HG02840 (cell line): ENCODE measurements around the gene P4HA3.

Source experiments
- ATAC-seq: cut with Tn5 transposase; IDR thresholded peaks from one replicate; pipeline ENCODE4 v1.9.1; 2021; ENCODE audit warnings: mild to moderate bottlenecking, moderate library complexity, moderate number of reproducible peaks; ENCODE audit not compliant: unreplicated experiment, low FRiP score

Gene P4HA3

DNA sequence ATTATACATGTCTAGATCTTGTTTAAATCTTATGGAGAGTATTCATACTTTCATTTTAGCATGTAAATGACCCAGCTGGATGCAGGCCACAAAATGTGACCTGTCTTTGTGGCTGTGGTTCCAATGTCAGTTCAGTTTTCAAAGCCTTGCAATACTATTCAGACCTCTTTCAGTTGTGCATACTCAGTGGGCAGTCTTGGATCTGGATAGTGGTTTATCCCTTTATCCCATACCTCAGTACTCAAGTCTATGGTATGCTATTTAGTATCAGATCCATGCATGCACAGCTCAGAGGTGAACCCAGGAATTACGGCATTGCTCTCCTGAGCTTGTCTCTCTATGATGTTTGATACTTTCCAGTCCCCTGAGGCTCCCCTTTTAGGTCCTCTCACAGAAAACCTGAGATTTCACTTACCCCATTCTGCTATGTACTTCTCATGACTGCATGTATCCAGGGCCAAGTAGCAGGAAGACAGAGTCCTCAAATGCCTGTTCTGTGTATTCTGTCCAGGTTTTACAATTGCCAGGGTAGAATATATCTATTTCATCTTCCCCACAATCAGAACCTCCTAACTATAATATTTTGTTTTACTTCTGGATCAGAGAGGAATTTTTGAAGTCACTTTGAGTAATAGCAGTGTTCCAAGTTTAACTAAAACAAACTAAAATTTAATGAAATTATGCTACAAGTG, 6.9 kb upstream of the P4HA3 start:
- no peak for ATAC-seq

DNA sequence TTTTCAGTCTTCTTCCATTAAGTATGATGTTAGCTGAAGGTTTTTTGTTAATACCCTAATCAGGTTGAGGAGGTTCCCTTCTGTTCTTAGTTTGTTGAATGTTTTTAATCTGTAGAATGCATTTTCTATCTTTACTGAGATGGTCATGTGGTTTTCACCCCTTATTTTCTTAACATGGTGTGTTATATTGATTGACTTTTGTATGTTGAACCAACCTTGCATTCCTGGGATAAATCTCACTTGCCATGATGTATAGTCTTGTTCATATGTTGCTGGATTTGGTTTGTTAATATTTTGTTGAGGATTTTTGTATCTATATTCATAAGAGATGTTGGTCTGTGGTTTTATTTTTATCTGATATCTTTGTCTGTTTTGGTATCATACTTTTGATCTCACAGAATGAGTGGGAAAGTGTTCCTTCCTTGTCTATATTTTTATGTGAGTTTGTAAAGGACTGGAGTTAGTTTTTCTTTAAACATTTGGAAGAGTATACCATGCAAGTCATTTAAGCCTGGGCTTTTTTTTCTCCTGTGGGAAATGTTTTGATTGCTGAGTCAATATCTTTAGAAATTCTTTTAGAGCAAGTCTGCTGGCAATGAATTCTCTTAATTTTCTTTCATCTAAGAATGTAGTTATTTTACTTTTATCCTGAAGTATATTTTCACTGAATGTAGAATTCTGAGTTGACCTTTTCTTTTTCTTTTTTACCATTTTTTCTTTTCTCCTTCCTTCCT, 5.5 kb upstream of the P4HA3 start:
- no peak for ATAC-seq

DNA sequence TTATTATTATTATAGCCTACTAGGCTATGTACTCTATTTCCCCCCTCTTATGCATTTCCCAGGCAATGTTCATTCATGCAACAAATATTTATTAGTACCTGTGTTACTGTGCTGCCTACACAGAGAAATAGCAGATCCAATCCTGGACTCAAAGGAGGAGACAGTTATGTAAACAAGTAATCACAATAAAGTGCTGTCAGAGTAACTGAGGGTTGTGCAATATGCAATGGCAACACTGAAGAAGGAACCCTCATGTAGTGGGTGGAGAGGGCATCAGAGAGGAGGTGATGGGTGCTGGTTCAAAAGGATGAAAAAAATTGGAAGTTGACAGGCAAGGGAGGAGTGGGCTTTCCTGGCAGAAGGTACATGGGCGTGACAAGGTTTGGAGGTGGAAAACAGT, 886 bp upstream of the P4HA3 start:
- no peak for ATAC-seq

DNA sequence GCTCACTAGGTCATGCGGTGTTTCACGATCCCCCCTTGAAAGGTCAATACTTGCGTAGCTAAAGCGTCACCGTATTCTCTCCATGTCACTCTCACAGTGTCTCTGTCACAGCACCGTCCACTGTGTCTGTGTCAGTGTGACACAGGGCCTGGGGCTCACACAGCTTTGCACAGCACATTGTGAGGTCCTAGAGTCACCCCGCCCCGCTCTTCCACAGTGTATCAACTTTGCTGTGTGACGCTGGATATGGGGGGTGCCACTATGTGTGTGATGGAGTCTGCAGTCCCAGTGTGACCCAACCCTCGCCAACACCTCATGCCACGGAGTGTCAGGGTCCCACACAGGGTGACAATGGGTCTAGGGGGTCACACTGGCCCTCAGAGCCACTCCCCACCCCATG, 583 bp downstream of the P4HA3 start:
- ATAC-seq: no peak

DNA sequence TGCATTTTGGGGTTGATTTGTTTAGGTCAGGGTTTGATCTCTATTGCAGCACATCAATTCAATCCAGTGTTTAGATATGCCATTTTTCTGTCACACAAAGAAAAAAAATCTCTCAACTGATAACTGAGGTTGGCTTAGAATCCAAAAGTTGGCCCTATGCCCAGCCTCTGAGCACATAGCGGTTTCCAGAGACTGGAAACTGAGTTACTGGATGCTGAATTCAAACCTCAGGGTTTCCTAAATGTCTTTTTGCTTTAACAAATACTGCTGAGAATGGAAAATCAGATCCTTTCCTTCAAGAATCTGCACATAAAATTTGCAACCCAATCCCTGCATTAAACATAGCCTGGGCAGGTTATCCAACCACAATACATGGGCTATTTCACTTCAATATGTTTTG, 4.0 kb downstream of the P4HA3 start:
- ATAC-seq: no peak

DNA sequence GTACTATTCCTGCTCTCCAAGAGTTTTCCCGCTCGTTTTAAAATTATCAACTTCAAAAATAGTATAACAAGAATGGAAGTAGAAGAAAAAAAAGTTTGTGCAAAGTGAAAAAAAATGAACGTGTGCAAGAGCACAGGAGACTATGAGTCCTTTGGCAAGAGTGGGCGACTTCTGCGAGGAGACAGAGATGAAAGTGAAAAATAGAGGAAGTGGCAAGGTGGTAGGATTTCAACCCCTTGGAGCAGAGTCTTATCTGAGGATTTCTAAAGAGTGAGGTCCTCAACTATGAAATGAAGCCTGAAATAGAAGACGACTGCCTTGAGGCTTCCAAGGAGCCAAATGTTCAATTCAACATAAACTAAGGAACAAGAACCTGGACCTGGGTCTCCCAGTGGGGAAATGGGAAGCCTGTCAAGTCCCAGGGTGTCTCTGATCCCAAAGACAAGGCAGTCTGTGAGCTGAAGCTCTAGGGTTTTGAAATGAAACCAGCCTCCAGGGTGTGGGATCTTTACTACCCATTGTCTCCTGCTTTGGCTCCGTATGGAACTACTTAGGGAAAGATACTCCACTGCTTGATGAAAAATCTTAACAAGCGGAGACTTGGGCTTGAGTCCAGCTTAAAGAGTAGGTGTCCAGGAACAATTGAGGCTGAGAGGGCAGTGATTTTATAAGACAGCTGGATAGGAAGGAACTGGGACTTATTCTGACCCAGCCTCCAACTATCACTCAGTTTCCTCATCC, 4.8 kb downstream of the P4HA3 start:
- ATAC-seq: no peak

DNA sequence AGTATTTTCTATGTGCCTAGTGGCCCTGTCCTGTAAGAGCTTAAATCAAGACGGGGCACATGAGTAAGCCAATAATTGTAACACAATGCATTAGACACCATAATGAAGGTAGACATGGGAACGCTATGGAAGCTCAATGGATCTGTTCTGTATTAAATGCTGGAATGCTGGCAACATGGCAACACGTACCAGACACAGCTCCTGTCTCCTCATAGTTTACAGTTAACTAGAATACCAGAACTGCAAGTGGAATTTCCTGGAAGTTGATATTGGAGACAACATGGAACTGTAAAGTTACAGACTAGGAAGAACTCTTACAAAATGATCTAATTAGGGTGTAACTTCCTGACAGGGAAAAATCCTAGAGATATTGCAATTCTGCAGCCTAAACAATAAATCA, 12.4 kb downstream of the P4HA3 start:
- no peak for ATAC-seq

DNA sequence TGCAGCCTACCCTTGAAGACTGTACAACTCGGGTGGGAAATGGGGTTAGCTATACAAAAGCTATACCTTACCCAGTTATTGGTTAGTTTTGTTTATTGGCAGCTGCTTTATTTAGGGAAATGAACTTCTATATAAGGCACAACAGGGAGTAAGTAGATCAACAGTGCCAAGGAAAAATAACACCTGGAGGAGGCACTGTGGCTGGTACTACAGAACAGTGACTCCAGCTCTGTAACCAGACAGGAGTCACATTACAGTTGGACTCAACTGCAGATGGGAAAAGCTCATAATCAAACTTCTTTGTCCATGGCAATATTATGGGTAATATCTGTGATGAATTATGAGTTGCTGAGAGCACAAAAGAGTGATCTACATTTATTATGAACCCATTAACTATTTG, 14.0 kb downstream of the P4HA3 start:
- no peak for ATAC-seq

DNA sequence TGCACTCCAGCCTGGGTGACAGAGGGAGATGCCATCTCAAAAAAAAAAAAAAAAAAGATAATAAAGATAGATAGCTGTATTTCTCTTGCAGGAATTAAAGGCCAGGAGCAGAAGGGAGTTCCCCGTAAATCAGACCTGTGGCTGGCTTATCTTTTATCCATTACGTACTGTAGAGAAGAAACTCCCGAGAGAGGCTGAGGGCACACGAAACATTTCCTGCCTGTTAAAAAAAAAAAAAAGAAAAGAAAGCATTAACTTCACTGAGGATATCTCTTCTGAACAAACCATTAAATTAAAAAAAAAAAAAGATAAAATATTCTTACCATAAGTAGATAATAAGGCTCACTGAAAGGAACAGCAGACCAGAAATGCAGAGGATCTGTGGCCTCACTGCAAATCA, 22.5 kb downstream of the P4HA3 start:
- no peak for ATAC-seq

DNA sequence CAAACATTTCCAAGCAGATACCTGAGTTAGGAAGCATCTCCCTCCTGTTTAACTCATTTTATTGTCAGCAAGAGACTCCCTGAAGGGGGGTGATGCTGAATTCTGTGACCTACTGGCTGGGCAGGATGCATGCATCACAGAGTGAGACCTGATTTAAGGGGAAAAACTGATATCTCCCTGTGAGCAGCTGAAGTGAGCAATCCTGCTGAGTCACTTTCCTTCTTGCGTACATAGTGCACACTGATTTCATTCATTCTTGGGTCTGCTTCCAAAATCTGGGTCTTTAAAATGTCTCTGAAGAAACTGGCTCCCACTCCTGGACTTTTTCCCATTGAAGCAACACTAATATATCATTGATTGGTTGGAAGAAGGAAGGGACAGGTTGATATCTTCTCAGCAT, 23.3 kb downstream of the P4HA3 start:
- ATAC-seq: no peak

DNA sequence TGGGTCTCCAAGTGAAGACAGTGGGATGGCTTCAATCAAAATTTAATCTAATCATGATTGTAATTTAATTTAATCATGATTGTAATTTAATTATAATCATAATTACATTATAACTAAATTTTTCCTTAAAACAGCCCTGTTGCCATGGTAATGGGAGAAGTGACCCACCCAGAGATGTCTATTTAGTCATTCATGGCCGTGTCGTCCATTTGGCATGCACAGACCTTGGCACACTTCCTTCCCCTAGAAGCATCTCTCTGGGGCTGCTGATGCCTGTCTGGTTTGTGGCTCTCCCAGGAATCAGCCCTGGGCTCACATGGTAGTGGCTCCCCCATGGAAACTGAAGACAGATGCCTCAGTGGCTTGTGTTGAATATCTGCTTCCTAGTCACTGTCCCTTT, 27.0 kb downstream of the P4HA3 start:
- no peak for ATAC-seq

DNA sequence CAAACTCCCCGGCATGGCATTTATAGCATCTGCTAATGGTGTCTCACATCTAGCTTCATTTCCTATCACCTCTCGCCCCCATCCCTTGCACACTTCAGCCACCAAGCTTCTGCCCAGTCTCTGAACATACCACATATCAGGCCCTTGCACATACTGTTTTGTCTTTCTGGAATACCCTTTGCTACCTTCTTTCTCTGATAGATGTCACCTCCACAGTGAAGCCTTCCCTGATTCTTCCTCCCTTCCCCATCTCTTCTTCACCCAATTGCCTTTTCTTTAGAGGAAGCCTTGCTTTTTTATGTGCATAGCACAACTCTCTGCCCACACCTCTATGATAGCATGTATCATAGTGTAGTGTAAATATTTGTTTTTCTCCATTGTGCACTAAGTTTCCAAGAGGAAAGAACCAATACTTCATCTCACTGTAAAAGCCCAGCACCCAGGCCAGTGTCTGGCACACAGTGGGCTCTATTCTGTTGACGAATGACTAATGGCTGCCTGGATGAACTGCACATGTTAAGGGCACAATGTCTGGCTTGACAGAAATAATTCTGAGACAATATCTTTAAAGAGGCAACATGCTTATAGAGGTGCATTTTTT, 27.8 kb downstream of the P4HA3 start:
- ATAC-seq: no peak

DNA sequence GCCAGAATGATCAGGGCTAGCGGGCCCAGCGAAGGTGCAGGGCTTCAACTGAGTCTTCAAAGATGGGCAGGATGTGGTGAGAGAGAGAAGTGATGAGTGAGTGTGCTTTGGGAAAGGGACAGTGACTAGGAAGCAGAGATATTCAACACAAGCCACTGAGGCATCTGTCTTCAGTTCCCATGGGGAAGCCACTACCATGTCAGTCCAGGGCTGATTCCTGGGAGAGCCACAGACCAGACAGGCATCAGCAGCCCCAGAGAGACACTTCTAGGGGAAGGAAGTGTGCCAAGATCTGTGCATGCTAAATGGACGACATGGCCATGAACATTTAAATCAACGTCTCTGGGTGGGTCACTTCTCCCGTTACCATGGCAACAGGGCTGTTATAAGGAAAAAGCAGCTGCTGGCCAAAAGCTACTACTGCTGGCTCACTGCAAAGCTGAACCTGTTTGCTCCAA, 28.5 kb downstream of the P4HA3 start:
- ATAC-seq: no peak

DNA sequence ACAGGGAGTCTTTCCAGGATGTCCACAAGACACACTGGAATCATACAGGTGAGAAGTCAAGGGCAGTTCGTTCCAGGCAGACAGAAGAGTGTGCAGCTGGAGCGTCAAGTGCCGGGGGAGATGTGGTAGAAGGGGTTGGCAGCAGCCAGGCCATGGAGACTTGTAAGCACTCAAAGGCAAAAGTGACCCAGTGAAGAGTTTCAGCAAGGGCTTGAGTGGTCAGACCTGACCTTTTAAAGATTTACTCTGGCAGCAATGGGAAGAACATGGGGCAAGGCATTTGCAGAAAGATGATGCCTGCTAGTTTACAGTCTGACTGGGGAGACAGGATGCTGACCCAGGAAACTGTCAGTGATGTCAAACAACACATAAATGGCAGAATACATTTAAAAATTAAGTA, 29.0 kb downstream of the P4HA3 start:
- ATAC-seq: no peak

DNA sequence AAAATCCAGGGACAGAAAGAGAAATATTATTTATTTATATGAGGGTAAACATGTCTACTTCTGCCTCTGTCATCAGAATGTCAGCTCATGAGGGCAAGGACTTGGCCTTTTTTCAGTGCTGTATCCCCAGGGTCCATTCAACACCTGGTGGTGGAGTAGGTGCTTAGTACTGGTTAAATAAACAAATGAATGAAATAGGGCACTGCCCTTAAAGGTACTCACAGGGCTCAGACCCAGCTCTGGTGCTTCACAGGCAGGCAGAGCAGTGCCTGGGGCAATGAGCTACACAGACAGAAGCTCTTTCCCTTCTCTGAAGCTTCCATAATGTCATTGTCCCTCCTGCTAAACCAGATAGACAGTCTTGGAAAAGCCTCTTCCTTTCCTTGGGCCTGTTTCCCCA, 30.9 kb downstream of the P4HA3 start:
- no peak for ATAC-seq

DNA sequence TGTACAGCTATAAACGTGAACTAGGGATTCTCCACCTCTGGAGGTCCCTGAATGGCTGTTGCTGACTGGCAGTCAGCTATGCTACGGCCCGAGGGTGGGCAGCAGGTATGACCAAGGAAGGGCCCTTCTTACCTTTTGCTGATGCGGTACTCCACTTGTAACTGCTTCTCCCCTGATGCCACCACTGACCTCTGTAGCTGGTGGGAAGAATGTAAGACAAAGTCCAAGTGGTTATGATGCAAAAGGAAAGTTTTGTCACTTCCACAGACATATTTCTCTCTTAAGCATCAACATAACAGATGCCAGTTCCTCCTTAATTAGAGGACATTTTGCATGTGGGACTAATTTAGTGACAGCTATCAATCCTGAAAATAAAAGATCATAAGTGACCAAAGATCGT, 32.2 kb downstream of the P4HA3 start:
- ATAC-seq: no peak

DNA sequence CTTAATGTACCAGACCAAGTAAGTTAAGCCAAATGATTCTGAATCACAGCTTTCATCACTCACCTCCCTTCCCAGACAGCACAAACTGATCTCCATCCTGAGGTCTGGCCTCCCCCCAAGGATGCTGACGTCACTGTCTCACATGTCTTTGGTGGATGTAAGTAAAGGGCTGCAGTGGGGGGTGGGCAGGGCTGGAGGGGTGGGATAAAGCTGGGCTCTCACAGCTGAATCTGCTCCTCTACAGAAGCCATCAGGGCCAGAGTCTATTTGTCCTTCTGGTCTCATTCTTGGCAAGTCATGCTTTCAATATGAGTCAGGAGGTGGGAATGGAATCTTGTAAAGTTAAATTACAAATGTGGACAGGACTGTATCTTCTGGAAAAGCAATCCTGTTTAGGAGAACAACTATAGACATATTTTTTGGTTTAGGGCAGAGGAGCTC, 32.7 kb downstream of the P4HA3 start:
- ATAC-seq: no peak

DNA sequence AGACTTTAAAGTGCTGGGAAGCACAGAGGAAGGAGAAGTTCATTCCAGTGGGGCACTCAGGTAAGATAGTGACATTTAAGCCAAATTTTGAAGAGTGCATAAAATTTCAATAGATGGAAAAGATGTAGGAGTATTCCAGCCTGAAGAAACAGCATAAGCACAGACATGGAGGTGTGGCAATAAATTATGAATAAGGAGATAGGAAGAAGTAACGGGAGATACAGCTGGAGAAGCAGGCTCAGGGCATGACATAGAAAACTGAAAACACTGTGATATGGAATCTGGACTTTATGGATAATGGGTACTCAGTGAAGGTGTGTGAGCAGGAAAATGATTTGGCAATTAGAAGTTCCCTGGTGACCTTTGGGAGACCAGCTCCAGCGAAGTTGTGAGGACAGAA, 33.3 kb downstream of the P4HA3 start:
- ATAC-seq: no peak

DNA sequence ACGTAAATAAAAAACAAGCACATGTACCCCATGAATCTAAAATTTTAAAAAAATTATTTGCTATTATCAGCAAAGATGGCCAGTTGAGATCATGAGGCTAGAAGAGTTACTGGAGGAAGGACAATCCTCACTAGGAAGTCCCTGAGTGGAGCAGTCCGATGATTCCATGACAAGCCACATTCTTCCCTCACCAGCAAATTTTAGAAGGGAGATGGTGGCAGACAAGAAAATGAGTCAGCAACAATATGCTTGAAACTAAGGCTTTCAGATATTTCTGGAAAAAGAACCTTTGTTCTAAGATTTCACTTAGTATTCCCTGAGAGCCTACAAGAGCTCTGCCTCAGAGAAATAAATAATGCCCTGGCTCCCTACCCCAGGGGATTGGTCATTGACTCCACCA, 34.9 kb downstream of the P4HA3 start:
- no peak for ATAC-seq

DNA sequence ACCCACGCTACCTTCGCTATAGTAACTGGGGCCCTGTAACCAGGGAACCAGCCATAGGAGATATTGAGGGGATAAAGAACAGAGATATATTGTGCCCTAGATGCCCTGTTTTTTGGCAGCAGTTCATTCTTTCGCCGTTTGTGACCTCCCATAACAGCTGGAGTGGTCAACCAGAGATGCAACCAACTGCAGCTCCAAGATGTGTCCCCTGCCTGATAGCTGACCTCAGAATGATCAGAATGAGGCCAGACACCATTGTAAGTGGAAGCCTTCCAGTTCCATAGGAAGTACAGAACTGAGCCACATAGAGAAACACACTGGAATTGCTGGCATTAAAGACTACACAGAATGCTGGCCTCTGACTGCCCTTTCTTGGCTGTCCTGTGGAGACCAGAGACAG, 39.2 kb downstream of the P4HA3 start:
- ATAC-seq: no peak

DNA sequence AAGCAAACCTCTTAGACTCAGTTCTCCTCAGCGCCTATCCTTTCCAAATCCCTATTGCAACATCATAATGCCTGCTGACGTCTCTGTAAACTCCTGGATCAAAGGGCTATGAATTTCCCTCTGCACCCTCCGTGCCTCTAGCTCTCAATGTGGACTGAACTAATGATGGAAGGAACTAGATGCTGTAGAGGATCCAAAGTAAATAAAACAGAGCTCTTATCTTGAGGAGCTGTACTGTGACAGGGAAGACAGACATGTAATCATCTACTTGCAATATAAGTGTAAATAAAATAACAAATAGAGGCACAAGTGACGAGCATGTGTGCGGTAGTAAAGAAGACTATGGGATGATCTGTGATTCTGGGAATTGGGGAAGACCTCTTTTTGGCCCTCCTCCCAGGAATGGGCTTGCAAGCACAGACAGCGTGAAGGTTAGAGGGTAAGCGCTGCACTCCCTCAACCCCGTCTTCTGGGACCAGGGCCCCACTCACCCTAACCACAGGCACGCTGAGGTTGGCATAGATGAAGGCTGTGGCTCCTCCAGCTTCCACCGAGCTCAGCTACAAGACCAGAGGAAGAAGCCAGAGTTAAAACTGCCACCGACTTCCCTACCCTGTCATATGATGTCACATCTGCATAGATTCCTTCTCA, 42.2 kb downstream of the P4HA3 start:
- ATAC-seq: no peak
